Lung (tissue), 12 donors: ENCODE results near the gene POLR3E. TPM values are rescaled to one million over a fixed set of nuclear protein-coding genes. Genes with fewer than 3 reads are reported as not detected.

Experiments
- ATAC-seq: fragments of 200-7000 bp; cut with Tn5 transposase; one replicate; pipeline ENCODE4 v1.9.1; 2020; ENCODE audit warnings: moderate number of reproducible peaks; ENCODE audit not compliant: insufficient read depth, low FRiP score
- DNase-seq, 3 donors: peaks; one replicate each; pipeline ENCODE4 v3.0.0-alpha.2; 2013 to 2017
- H3K27ac ChIP-seq, 2 donors: one replicate each; pipeline ENCODE4 v1.5.1; 2013; ENCODE audit warnings: mild to moderate bottlenecking in 2 of 2, moderate library complexity in 2 of 2, control low read depth in 1 of 2, inconsistent platforms in 1 of 2, low read depth in 1 of 2, low read length in 1 of 2
- H3K27me3 ChIP-seq, 3 donors: one replicate each; pipeline ENCODE4 v1.5.1; 2013; ENCODE audit warnings: low read length in 2 of 3; ENCODE audit not compliant: control insufficient read depth in 3 of 3, insufficient read depth in 3 of 3
- H3K36me3 ChIP-seq, 4 donors: one replicate each; pipeline ENCODE4 v1.5.1; 2013; ENCODE audit warnings: low read length in 4 of 4, mild to moderate bottlenecking in 1 of 4, moderate library complexity in 1 of 4; ENCODE audit not compliant: control insufficient read depth in 4 of 4, insufficient read depth in 4 of 4
- H3K4me1 ChIP-seq, 5 donors: one replicate each; pipeline ENCODE4 v1.5.1; 2013; ENCODE audit warnings: low read length in 5 of 5, mild to moderate bottlenecking in 2 of 5, moderate library complexity in 1 of 5; ENCODE audit not compliant: control insufficient read depth in 5 of 5, insufficient read depth in 5 of 5
- H3K4me3 ChIP-seq: one replicate; pipeline ENCODE4 v1.5.1; 2013; ENCODE audit warnings: mild to moderate bottlenecking, control low read depth, moderate library complexity
- H3K9ac ChIP-seq, 2 donors: one replicate each; pipeline ENCODE4 v1.5.1; 2013; ENCODE audit warnings: low read length in 2 of 2, control low read depth in 1 of 2; ENCODE audit not compliant: insufficient read depth in 1 of 2
- H3K9me3 ChIP-seq, 4 donors: one replicate each; pipeline ENCODE4 v1.5.1; 2013; ENCODE audit warnings: low read length in 3 of 4, mild to moderate bottlenecking in 1 of 4, moderate library complexity in 1 of 4; ENCODE audit not compliant: control insufficient read depth in 4 of 4, insufficient read depth in 3 of 4
- WGBS, 2 donors: extraction: QIAGEN DNeasy Blood & Tissue Kit; methylation state at CpG; one replicate each; pipeline ENCODE4 v1.1.7; 2013; 5-methylcytosine and 5-hydroxymethylcytosine counted together
- polyA plus RNA-seq, 2 donors: library from polyadenylated mRNA; stranded (reverse); fragments of 200-250 nt; gene quantifications; one replicate each; pipeline ENCODE4 v1.2.1, GENCODE V29; 2013
- total RNA-seq, 2 donors: library from RNA; depleted of rRNA in 1 of 2; stranded (reverse); fragments of >200 nt in 1 of 2; gene quantifications; one replicate each; pipeline ENCODE4 v1.2.1, GENCODE V29; 2014 to 2021
- TF ChIP-seq, protein P1 (sequence below): IDR thresholded peaks from 2 replicates; pipeline ENCODE4 v1.5.1; 2012; ENCODE audit warnings: mild to moderate bottlenecking; ENCODE audit errors: control extremely low read depth, extremely low read depth
- donor health status: control.
- donor health status: control.
- donor health status: Bipolar disorder and iron deficiency.
- donor health status: healthy.
- donor health status: DM: yes; HTN: yes; CAD: no.

Gene POLR3E
- total and polyA plus RNA-seq, 4 donors = 23.2 to 44.3 (median 34.0) TPM

DNA sequence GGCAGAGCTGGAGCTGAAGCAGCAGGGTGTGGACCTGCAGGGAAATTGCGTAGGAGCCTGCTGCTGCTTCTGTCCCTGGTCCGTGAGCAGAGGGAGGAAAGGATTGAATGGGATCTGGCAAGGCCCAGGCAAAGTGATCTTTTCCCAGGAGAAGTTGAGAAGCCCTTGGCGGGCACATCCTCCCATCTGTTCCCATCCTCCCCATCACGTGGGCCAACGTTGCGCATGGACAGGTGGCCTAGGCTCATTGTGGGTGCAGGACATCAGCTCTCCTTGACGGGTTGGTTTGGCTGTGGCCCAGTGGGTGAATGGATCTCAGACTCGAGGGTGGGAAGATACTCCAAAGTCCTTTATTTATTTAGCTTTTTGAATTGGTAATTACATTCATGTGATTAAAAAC is 29.4 kb upstream of the POLR3E start:
- ATAC-seq (no peak), DNase-seq (no peak)
- H3K27ac ChIP-seq = no peak overlapping the region
- no peak overlapping the region for H3K4me3 ChIP-seq
- peaks cover 0 to 2% (median 0%) of the 10 kb centered on the region in 4 donors for H3K9me3 ChIP-seq
- no peaks in the 10 kb centered on the region for H3K4me1 ChIP-seq
- TF ChIP-seq, protein P1, sequence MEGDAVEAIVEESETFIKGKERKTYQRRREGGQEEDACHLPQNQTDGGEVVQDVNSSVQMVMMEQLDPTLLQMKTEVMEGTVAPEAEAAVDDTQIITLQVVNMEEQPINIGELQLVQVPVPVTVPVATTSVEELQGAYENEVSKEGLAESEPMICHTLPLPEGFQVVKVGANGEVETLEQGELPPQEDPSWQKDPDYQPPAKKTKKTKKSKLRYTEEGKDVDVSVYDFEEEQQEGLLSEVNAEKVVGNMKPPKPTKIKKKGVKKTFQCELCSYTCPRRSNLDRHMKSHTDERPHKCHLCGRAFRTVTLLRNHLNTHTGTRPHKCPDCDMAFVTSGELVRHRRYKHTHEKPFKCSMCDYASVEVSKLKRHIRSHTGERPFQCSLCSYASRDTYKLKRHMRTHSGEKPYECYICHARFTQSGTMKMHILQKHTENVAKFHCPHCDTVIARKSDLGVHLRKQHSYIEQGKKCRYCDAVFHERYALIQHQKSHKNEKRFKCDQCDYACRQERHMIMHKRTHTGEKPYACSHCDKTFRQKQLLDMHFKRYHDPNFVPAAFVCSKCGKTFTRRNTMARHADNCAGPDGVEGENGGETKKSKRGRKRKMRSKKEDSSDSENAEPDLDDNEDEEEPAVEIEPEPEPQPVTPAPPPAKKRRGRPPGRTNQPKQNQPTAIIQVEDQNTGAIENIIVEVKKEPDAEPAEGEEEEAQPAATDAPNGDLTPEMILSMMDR = no peak
- WGBS, 2 donors = 90 to 92% methylated on average over 8 of the region's 8 CpGs
- H3K27me3 ChIP-seq = no peaks in the 10 kb centered on the region
- H3K36me3 ChIP-seq = peaks cover 3 to 36% (median 15%) of the 10 kb centered on the region in 4 donors
- no peak overlapping the region for H3K9ac ChIP-seq

DNA sequence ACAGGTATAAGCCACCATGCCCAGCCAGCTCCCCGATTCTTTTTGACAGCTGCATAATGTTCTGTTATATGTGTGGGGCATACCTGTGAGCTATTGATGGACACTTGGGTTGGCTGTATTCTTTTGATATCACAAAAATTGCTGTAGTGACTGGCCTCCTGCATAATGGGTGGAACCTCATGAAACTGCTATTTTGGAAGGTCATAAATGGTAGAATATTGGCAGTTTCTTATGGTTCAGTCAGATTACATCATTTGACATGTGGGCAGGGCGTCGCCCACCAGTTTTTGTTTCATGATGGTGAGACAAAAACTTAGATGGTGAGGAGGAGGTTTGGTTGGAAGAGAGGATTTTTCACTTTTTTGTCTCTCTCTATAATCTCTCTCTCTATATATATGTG is 26.7 kb upstream of the POLR3E start:
- Histone ChIP-seq H3K9me3 (peaks cover 0 to 2% (median 0%) of the 10 kb centered on the region in 4 donors), H3K9ac (no peak overlapping the region), H3K4me3 (no peak overlapping the region), H3K4me1 (peaks cover 0 to 8% (median 2%) of the 10 kb centered on the region in 5 donors), H3K36me3 (peaks cover 3 to 34% (median 20%) of the 10 kb centered on the region in 4 donors), H3K27me3 (no peaks in the 10 kb centered on the region), H3K27ac (no peak overlapping the region)
- DNase-seq = no peak
- TF ChIP-seq, protein P1 = no peak
- ATAC-seq = no peak
- 95 to 97% methylated on average over 3 of the region's 3 CpGs for WGBS, 2 donors

DNA sequence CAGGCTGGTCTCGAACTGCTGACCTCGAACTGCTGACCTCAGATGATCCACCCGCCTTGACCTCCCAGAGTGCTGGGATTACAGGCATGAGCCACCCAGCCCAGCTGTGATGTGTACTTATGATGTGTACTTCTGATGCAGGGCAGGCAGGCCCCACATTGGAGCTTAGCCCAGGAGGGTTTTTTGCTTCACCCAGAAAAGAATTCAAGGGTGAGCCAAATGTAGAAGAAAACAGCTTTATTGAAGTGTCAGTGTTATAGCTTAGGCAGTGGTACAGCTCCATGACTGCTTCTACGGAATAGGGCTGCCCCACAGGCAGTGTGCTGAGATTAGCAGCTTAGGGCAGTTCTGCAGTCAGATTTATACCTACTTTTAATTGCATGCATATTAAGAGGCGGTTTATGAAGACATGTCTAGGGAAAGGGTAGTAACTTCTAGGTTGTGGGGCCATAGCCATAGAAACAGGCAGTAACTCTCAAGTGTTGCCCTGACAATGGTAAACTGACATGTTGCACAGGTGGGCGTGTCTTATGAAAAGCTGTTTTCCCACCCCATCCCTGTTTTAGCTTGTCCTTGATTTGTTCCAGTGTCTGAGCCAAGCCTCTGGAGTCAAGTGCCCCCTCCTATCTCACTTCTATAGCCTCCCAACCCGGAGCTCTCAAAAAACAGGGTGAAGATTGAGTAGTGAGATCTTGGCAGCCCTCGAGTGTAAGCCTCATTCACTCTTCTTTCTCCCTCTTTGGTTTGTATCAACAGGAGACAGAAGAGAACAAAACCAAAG is 24.1 kb upstream of the POLR3E start:
- Histone ChIP-seq H3K9me3 (no peaks in the 10 kb centered on the region), H3K4me3 (no peak overlapping the region), H3K4me1 (peaks cover 0 to 8% (median 2%) of the 10 kb centered on the region in 5 donors), H3K27me3 (no peaks in the 10 kb centered on the region), H3K36me3 (peaks cover 3 to 23% (median 17%) of the 10 kb centered on the region in 4 donors), H3K9ac (no peak overlapping the region), H3K27ac (no peak overlapping the region)
- peak; percentile 48 to 63 (median 61) for DNase-seq
- WGBS, 2 donors = 82 to 84% methylated on average over 8 of the region's 8 CpGs
- ATAC-seq = no peak
- TF ChIP-seq, protein P1 = no peak
